Hematopoietic multipotent progenitor cell treated with erythropoietin and hydrocortisone succinate and interleukin-3 and kit ligand, for 15 days (in vitro differentiated cells): ENCODE results near the gene EML5.
"Not testable (repeated sequence)": the region's sequence is repeated elsewhere in the genome, so short reads cannot be mapped to it uniquely, and the experiment has no call there.

Experiments
- DNase-seq: peaks from one replicate; pipeline ENCODE4 v3.0.0-alpha.2; 2015; ENCODE audit warnings: low spot score

The EML5 gene

GRCh38 chr14:88802596-88802995, 9.8 kb upstream of the EML5 start:
- no peak for DNase-seq

- no peak for DNase-seq
Measured at GRCh38 chr14:88799522-88799921, 6.8 kb upstream of the EML5 start.

GRCh38 chr14:88798156-88798555, 5.4 kb upstream of the EML5 start:
- DNase-seq, result no peak

GRCh38 chr14:88793259-88793625, 489 bp upstream of the EML5 start:
- no peak for DNase-seq

- no peak for DNase-seq
Measured at GRCh38 chr14:88791629-88792472, 902 bp downstream of the EML5 start.

GRCh38 chr14:88791252-88791621, 1.5 kb downstream of the EML5 start:
- no peak for DNase-seq

GRCh38 chr14:88790501-88791251, 2.1 kb downstream of the EML5 start:
- no peak for DNase-seq

GRCh38 chr14:88789573-88789972, 3.2 kb downstream of the EML5 start:
- DNase-seq, result not testable (repeated sequence)

GRCh38 chr14:88786715-88787114, 6.0 kb downstream of the EML5 start:
- DNase-seq, result no peak

DNA sequence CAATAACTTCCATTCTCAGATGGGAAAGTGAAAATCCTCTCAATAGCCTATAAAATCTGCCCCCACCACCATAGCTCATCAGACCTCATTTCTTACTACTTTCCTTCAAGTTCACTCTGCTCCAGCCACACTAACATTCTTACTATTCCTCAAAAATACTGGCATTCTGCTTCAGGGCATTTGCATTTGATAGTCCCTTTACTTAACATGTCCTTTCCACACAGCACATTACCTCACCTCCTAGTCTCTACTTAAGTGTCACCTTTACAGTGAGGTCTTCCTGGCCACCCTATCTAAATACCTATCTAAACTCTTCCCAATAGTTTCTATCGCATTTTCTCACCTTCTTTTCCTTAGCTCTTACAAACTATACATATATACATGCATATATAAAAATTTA, 6.8 kb downstream of the EML5 start:
- DNase-seq, result no peak

- no peak for DNase-seq
Measured at GRCh38 chr14:88775532-88775931, 17.2 kb downstream of the EML5 start.

DNA sequence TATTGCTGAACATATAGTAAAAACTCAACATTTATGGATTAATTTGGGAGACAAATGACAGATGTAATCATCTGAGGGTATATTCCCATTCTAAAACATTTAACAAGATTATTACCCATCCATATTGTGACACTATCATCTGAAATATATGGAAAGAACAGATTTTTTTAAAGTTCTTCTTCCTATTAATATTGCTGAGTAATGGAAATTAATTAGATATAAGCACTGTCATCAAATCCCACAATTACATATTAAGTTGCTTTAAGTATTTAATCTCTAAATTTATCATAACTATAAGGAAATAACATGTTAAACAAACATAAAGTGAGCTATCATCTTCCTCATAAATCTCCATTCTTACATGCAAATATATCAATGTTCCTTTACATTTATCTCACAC, 22.0 kb downstream of the EML5 start:
- DNase-seq, result no peak

DNA sequence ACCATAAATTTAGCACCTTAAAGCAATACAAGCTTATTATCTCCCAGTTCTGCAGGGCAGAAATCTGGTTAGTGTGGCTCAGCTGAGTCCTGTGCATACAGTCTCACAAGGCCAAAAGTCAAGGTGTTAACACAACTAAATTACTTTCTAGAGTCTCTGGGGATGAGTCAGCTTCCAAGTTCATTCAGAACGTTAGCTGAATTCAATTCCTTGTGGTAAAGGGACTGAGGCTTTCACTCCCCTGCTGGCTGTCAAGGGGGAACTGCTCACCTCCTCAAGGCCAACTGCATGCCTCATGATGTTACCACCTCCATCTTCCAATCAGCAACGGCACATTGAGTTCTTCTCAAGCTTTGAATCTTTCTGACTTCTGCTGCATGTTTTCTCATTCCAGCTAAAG, 27.6 kb downstream of the EML5 start:
- DNase-seq, result no peak

- no peak for DNase-seq
Measured at GRCh38 chr14:88753873-88754272, 38.9 kb downstream of the EML5 start.

- no peak for DNase-seq
Measured at GRCh38 chr14:88750945-88751344, 41.8 kb downstream of the EML5 start.

DNA sequence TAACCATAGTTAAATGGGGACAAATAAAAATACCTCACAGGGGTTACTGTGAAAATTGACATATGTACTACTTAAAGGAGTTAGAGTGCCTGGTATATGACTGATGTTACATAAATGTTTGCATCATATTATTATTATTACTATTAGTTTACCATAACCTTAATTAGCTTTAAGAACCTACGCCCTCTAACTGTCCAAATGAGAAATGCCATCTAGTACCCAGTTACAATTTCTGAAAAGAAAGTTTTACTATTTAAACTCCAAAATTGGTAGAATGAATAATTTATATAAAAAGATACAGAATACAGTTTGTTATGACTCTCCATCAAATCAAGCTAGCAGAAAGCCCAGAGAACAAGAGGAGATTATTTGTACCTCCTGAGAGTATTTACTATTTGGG, 42.3 kb downstream of the EML5 start:
- DNase-seq, result no peak

DNA sequence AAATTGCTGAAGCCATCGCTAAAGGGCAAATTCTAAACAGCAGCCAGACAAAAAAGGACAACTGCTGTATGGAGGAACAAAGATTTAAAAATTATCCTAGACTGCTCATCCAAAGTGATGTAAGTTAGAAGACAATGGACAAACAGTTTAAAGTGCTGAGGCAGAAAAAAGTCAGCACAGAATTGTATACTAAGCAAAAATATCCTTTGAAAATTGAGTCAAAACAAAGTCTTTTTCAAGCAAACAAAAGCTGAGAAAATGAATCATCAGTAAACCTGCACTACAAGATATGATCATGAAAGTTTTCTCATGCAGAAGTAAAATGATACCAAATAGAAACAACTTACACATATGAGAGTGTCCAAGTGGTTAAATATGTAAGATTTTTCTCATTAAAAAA, 43.6 kb downstream of the EML5 start:
- no peak for DNase-seq

DNA sequence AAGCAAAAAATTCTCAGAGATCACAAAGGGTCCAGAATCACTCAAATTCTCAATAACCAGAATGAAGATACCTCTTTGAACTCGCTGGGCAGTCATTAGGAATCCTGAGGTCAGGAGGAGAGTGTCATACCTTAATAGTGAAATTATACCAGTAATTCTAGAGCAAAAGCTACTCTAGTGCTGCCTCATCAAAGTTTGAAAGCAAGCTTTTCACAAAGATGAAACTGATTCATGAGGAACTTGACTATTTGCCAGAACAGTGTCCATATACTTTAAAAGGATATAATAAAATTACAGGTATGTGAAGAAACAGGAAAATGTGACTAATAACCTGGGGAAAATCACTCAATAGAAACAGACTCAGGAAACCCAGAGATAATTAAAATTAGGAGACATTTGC, 44.5 kb downstream of the EML5 start:
- no peak for DNase-seq

DNA sequence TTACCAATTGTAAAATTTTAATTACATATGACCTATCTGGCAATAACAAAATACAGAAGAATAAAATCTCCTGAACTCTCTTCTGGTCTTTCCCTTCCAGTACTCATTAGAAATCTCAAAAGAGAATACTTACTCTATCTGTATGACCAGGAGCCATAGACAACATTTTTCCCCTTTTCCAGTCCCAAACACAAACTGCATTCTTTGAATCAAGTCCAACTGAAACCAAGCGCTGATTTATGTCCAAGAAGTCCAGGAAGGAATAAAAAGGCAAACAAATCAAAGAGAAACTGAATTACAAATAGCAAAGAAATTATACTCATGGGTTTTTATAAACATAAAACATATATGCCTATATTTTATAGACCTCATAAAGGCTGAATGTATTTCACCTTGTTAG, 46.7 kb downstream of the EML5 start:
- no peak for DNase-seq

- no peak for DNase-seq
Measured at GRCh38 chr14:88737245-88737644, 55.5 kb downstream of the EML5 start.

- no peak for DNase-seq
Measured at GRCh38 chr14:88733121-88733520, 59.6 kb downstream of the EML5 start.

GRCh38 chr14:88729159-88729558, 63.6 kb downstream of the EML5 start:
- no peak for DNase-seq

- no peak for DNase-seq
Measured at GRCh38 chr14:88727057-88727456, 65.7 kb downstream of the EML5 start.

- DNase-seq, result no peak
Measured at GRCh38 chr14:88710709-88711108, 82.0 kb downstream of the EML5 start.
